DMS79 treated with DMSO at 0.1 percent for 48 hours (cell line): ENCODE measurements around the gene UBE2C.

Source experiments
- DNase-seq: peaks from one replicate; lab custom pipeline; 2025; lab: John Stamatoyannopoulos, UW

The UBE2C gene

GRCh38 chr20:45833030-45833882 is 20.8 kb downstream of the UBE2C start, which contains the start of gene SNX21:
SNX21 (plus strand) TSS chr20:45833799; CDS start chr20:45833920, 121 bp downstream.
- peak; percentile 28 for DNase-seq

- peak; percentile 12 for DNase-seq
These were observed 21.7 kb downstream of the UBE2C start for GRCh38 chr20:45833883-45834796.

DNA sequence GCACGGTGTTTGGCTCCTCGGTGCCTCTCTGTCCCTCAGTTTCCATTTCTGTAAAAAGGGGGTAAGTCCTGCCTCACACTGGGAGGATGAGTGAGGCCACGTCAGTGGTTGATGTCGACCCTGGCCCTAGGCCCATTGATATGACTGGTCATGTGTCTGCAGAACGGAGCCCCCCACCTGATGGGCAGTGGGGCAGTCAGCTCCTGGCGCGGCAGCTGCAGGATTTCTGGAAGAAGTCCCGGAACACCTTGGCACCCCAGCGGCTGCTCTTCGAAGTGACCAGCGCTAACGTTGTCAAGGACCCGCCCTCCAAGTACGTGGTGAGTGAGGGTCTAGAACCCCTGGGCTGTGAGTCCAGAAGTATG is 22.3 kb downstream of the UBE2C start:
- no peak for DNase-seq

- no peak for DNase-seq
These were observed 22.9 kb downstream of the UBE2C start for GRCh38 chr20:45835329-45835765.

DNA sequence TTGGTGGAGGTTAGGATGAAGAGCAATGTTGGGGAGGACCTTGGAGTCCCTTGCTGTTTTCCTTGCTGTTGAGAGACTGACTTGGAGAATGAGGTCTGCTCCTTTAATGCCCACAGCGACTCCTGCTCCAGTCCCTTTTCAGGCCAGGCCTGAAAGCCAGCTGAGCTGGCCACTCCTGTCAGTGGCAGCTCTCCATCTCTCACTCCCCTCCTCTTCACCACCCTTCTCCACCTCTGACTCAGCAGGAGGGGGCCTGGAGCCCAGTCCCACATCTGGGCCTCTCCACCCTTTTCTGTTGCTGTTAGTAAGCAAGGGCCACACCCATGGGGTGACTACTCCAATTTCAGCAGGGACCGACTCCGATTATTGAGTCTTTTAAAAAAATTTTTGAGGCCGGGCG is 23.4 kb downstream of the UBE2C start:
- no peak for DNase-seq

- no peak for DNase-seq
These were observed 24.4 kb downstream of the UBE2C start for GRCh38 chr20:45836841-45837240.

DNA sequence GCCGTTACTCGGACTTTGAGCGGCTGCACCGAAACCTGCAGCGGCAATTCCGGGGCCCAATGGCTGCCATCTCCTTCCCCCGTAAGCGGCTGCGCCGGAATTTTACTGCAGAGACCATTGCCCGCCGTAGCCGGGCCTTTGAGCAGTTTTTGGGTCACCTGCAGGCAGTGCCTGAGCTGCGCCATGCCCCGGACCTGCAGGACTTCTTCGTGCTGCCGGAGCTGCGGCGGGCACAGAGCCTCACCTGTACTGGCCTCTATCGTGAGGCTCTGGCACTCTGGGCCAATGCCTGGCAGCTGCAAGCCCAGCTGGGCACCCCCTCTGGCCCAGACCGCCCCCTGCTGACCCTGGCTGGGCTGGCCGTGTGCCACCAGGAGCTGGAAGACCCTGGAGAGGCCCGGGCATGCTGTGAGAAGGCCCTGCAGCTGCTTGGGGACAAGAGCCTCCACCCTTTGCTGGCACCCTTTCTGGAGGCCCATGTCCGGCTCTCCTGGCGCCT is 28.3 kb downstream of the UBE2C start:
- no peak for DNase-seq

DNA sequence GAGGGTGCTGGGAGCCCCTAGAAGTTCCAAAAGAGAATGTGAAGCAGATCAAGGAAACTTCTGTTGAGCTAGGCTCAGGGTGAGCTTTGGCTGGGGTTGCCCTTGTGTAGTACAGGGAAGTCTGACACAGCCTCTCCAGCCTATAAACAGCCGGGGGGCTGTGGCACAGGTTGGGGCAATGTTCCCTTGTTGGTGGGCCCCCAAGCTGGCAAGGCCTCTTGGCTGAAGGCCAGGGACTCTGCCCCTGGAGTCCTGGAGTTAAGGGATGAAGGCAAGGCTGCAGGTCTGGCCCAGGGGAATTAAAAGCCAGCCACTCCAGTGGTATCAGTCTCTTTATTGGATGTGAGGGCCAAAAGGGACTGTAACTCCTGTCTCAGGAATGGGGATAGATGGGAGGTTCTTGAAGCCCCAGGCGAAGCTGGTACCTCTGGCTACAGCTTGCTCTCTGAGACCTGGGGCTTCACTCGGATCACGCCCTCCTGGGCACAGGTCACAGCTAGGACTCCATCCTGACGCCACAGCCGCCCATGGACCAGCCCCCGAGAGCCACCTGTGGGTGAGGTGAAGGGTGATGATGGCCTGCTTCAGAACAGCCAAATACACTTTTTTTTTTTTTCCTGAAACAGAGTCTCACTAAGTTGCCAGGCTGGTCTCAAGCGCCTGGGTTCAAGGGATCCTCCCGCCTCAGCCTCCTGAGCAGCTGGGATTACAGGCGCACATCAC is 29.1 kb downstream of the UBE2C start:
- no peak for DNase-seq

DNA sequence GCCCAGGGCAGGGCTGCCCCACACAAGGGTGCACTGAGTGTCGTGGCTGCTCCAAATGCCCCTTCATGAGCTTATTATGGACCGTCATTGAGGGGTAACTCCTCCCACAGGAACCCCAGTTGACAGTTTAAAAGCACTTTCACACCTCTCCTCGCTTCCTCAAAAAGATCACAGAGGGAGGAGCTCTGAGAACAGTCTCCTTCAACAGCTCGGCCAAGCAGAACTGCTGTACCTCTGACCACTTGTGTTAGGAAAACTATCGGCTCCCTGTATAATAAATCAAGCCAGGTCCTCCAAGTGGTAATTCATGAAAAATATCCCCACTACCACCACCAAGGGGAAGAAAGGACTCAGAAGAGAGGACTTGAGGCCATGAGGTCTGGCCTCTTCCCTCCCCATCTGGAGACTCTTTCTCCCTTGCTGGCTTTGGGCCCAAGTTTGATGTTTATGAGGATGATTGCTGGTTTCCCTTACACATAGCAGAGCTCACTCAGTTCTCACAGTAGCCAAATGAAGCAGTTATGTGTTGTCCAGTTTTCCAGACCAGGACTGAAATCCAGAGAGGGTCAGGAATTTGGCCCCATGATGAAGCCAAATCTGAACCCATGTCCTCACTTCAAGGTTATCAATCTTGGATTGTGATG is 29.8 kb downstream of the UBE2C start:
- no peak for DNase-seq

GRCh38 chr20:45843506-45843905 is 31.1 kb downstream of the UBE2C start:
- no peak for DNase-seq

DNA sequence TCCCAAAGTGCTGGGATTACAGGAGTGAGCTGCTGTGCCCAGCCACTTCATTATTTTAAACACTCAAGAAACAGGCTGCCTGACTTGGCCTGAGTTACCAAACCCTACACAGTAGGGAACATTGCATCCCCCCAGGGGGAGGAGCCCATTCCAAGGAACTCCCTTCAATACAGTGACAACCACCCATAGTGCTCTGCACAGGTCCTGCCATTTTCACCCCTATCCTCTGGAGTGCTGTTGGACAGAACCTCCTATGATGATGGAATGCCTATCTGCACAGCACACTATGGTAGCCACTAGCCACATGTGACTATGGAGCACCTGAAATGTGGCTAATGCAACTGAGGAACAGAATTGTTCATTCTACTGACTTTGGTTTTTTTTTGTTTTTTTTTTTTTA is 33.0 kb downstream of the UBE2C start:
- DNase-seq, result no peak

GRCh38 chr20:45848421-45848820 is 36.0 kb downstream of the UBE2C start:
- no peak for DNase-seq

DNA sequence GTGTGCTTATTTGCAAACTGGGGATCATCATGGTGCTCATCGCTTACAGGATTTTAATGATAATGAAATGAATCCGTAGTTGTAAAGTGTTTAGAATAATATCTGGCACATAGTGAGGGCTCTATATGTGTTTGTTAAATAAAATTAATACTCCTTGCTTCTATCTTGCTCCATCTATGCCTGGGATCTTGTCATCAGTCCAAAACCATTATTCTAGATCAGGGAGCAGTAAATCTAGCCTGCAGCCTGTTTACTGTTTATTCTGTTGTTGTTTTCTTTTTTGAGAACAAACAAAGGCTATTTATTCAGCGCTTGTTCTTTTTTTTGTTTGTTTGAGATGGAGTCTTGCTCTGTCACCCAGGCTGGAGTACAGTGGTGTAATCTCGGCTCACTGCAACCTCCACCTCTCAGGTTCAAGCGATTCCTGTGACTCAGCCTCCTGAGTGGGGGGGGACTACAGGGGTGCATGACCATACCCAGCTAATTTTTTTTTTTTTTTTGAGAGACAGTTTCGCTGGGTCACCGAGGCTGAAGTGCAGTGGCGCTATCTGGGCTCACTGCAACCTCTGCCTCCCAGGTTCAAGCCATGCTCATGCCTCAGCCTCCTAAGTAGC is 36.6 kb downstream of the UBE2C start:
- no peak for DNase-seq

DNA sequence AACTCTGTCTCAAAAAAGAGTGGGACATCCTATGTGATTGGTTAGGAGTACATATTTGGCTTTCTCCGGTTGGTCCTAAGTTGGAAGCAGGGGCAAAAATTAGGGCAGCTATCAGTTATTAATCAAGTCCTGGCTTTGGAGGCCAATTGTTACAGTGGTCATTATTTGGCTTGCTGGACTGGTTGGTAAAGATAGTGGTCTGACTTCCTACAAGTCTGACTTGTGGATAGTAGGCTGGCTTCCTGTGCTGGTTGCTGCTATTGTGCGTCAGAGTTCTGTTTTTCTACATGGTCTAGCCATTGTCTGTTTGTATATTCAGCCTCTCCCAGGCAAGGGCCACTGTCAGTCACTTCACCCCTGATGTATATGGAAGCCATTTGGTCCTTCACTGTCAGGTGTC is 37.8 kb downstream of the UBE2C start:
- DNase-seq, result no peak

- no peak for DNase-seq
These were observed 38.5 kb downstream of the UBE2C start for GRCh38 chr20:45850926-45851325.

GRCh38 chr20:45851501-45851900 is 39.1 kb downstream of the UBE2C start:
- DNase-seq, result no peak

DNA sequence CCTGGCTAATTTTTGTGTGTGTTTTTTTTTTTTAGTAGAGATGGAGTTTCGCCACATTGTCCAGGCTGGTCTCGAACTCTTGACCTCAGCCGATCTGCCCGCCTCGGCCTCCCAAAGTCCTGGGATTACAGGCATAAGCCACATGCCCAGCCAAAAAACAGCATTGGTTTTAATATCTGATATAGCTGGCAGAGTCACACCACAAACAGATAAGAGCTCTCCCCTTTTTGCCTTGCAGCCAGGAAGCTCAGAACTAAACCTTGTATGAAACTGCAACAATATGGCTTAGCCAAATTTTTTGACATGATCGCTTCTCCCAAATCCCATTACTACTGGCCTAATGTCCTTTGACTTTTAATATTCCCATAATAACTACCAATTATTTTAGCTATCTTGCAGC is 39.9 kb downstream of the UBE2C start:
- no peak for DNase-seq

GRCh38 chr20:45853484-45853883 is 41.0 kb downstream of the UBE2C start:
- DNase-seq, result no peak

DNA sequence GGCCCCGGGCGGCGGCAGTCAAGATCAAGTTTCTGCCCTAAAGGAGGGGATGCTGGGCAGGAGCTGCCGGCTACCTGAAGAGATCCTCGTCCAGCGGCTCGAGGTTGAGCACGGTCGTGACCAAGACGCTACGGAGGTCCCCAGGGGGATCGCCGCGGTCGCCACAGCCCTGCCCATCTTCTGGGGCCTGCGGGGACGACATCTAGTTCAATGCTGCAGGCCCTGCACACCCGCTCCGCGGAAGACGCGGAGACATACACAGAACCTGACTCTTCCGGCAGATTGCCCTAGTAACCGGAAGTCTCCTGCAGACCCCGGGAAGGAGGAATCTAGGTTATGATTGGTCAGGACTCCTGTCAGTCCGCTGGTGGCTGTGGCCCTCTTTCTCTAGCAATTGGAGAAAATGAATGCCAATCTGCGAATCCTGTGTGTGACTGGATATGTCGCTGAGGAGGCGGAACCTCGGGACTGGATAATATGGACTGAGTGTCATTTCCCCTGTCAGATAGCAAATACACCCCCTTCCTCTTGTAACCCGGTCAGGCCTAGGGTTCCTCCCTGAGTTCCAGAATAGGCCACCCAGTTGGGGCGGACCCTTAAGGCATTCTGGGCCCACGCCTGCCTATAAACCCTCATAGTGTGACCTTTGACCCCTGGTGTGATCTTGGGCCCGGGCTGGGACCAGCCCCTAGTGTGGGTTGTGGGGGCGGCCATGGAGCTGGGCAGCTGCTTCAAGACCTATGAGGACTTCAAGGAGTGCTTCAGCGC is 44.9 kb downstream of the UBE2C start, which contains the start of the genes ACOT8 and ZSWIM3:
Gene ACOT8, minus strand, starts transcription at position 279 of the 768 bp plus-strand sequence. Its CDS starts 77 bp downstream, at position 202.
Gene ZSWIM3, plus strand, starts transcription at position 501 of the 768 bp plus-strand sequence. Its CDS starts 212 bp downstream, at position 713.
- peak; percentile 93 for DNase-seq

DNA sequence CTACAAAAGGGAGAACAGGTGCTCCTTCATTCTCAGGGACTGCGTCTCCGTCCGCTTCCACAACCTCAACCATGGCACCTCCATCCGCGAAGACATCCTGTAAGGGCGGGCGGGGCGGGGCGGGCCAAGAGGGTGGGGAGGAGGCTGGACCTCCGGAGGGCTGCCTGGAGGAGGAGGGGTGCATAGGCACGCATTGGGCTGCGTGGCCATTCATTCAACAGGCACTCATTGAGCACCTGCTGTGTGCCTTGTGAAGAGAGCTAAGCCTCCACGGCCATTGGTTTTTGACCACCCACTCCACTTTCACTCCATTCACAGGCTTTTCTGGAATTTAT is 45.4 kb downstream of the UBE2C start:
- DNase-seq, result no peak
